ENCODE measurements around the gene DNAJB12.
"Not testable (repeated sequence)": the region's sequence is repeated elsewhere in the genome, so short reads cannot be mapped to it uniquely, and the experiment has no call there.

Gene DNAJB12

DNA sequence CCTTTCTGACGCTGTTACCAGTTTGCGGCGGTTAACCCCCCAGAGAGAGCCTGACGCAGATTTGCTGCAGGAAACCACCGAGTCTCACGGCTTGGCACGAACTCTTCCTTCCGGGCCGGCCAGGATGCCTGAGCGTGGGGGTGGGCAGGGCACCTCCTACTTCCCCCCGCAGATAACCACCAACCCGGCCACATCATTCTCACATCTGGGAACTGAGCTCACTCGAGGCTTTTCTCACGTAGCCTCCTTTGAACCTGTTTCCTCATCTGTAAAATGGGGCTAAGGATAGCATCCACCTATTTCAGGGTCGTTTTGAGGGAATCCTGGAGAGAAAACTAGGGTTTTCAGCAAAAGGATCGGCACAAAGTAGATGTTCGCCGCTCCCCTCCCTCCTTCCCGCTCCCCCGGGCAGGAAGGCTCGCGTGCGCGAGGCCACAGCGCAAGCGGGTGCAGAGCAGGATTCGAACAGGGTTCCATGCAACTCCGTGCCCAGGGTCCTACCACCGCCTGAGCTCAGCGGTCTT, 57.4 kb downstream of the DNAJB12 start:
- in situ Hi-C loops (cut with HindIII; ENCODE audit: low sequenced_read_pairs): no loop called here

- in situ Hi-C loops (cut with HindIII; ENCODE audit: low sequenced_read_pairs): not testable (repeated sequence)
These were observed 57.9 kb downstream of the DNAJB12 start for GRCh38 chr10:72296829-72297280.

DNA sequence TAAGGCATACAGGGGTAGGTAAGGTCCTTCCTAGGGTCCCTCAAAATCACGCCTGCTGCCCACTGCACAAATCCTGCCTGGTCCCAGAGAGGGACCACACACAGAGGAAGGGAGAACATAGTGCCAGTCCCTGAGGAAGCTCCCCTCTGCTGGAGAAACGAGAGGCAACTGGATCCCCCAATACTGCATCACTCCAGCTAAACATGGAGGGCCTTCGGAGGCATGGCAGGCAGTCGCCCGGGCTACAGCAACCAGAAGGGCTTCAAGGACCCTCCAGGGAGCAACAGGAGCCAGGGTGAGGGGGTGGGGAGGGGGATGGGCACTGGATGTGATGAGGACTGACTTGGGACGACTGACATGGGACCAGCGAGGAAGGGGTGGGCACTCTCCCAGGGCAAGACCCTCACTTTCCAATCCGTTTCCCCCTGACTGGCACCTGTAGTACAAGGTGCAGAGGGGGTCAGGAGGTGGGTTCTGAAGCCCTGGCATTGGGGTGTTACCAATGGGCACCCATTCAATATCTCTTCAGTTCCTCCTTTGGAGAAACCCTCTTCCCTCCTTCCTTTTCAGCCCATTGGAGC, 59.3 kb downstream of the DNAJB12 start:
- in situ Hi-C loops (cut with HindIII; ENCODE audit: low sequenced_read_pairs): no loop called here

DNA sequence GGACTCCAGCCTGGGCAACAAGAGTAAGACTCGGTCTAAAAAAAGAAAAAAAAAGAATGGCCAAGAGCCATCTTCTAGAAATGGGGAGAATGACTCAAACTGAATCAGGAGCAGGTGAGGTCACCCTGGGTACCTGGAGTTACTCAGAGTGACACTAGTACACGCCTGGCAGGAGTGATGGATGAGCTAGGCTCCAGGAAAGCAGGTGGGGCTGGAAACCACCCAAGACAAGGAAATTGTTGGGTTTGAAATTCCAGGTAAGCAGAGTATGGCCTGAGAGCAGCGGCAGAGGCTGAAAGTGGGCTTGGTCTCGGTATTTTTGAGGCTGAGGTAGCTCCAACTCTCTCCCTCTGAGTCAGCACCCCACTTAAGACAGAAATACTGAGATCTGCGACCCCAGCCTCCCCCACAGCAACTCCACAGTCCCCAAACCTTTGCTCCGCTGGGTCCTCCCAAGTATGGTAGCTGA, 62.5 kb downstream of the DNAJB12 start:
- in situ Hi-C loops (cut with HindIII; ENCODE audit: low sequenced_read_pairs): no loop called here

- in situ Hi-C loops (cut with HindIII; ENCODE audit: low sequenced_read_pairs): no loop called here
These were observed 63.6 kb downstream of the DNAJB12 start for GRCh38 chr10:72291019-72291532.

DNA sequence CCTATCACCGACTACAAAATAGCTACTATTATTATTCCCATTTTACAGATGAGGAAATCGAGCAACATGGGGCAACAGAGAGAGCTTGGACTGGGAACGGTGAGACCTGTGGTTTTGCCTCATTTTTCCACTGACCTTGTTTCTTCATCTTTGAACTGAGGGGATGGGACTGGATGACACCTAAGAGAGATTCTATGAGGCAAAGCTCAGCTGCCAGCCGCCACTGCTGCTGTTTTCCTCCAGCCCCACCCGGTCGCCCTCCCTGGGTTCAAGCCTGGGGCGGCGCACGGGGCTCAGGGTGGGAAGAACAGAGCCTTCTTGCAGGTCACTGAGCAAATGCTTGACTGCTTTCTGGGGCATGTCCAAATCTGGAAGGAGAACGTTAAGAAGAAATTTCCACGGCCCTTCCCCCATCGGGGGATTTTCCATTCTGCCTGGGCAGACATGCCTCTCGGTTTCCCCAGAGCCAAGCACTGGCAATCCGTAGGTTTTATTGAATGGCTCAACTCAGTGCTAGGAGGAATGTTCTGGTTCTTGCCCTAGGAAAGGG, 68.7 kb downstream of the DNAJB12 start:
- in situ Hi-C loops (cut with HindIII; ENCODE audit: low sequenced_read_pairs): no loop called here

DNA sequence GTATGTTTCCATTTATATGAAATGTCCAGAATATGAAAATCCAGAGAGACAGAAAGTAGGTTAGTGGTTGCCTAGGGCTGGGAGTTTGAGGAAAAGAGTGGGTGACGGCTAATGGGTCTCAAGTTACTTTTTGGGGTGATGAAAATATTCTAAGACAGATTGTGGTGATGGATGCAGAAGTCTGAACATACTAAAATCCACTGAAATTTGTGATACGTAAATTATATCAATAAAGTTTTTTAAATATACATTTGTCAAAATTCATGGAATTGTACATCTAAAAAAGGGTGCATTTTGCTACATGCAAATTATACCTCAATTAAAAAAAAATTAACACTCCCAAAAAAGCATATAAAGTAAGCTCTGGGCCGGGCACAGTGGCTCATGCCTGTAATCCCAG, 71.6 kb downstream of the DNAJB12 start:
- in situ Hi-C loops (cut with HindIII; ENCODE audit: low sequenced_read_pairs): no loop called here

Measured in endothelial cell of hepatic sinusoid (primary cell).